ENCODE measurements around the gene TMC3. TPM values are rescaled to one million over a fixed set of nuclear protein-coding genes. Genes with fewer than 3 reads are reported as not detected.
A peak's percentile ranks its signal among the peaks of the same experiment; 100 is the strongest.

TMC3 gene
- total RNA-seq, 3 donors from 2014 or later (not counting 1 experiment from before 2014, with no cell fraction given), result not detected

GRCh38 chr15:81294516-81294880 is 79.5 kb downstream of the TMC3 start:
- 16% methylated on average over 6 of the region's 6 CpGs for WGBS (ENCODE audit: insufficient coverage)
- no peaks in the 10 kb centered on the region for H3K9me3 Mint-ChIP-seq

GRCh38 chr15:81293728-81294515 is 80.1 kb downstream of the TMC3 start:
- 2% methylated on average over 9 of the region's 9 CpGs for WGBS (ENCODE audit: insufficient coverage)
- Histone ChIP-seq H3K36me3 (ENCODE audit: control insufficient read depth, insufficient read depth, low read length) (no peaks in the 10 kb centered on the region), H3K9me3 (ENCODE audit: control insufficient read depth, insufficient read depth, low read length) (no peaks in the 10 kb centered on the region), H3K4me3 (ENCODE audit: low read length) (peak overlapping the region; percentile 23), H3K27ac (ENCODE audit: low read length) (peak overlapping the region; percentile 81), H3K4me1 (ENCODE audit: control insufficient read depth, insufficient read depth, low read length) (peaks cover 76% of the 10 kb centered on the region), H3K27me3 (ENCODE audit: control insufficient read depth, insufficient read depth, low read length) (no peaks in the 10 kb centered on the region)
- no peak for TF ChIP-seq CTCF (IDR thresholded peaks at IDR 0.05)
- intact Hi-C loops (cut with micrococcal nuclease), result no loop called here
- ATAC-seq (peak; percentile 69 to 83 (median 75)), DNase-seq (peak; percentile 48 to 93)
- H3K27ac Mint-ChIP-seq, result peak overlapping the region; percentile 97 to 98
- H3K27me3 Mint-ChIP-seq (ENCODE audit: low read depth in 2 of 2), result no peaks in the 10 kb centered on the region
- peaks cover 73 to 83% of the 10 kb centered on the region in 2 donors for H3K4me1 Mint-ChIP-seq
- no peaks in the 10 kb centered on the region for H3K36me3 Mint-ChIP-seq
- peak overlapping the region; percentile 99 for H3K4me3 Mint-ChIP-seq
- no peaks in the 10 kb centered on the region for H3K9me3 Mint-ChIP-seq

More at GRCh38 chr15:81294516-81294880, 79.5 kb downstream of the TMC3 start:
- peak overlapping the region; percentile 23 for H3K4me3 ChIP-seq (ENCODE audit: low read length)
- no peaks in the 10 kb centered on the region for H3K27me3 ChIP-seq (ENCODE audit: control insufficient read depth, insufficient read depth, low read length)
- DNase-seq (peak in 1 of 2 donors; percentile 46), ATAC-seq (peak in 1 of 3 donors; percentile 5)
- no peaks in the 10 kb centered on the region for H3K27me3 Mint-ChIP-seq (ENCODE audit: low read depth in 2 of 2)
- peak overlapping the region; percentile 99 for H3K4me3 Mint-ChIP-seq
- peaks cover 3% of the 10 kb centered on the region for H3K36me3 ChIP-seq (ENCODE audit: control insufficient read depth, insufficient read depth, low read length)
- H3K9me3 ChIP-seq (ENCODE audit: control insufficient read depth, insufficient read depth, low read length), result no peaks in the 10 kb centered on the region
- H3K4me1 Mint-ChIP-seq, result peaks cover 79 to 89% of the 10 kb centered on the region in 2 donors
- H3K36me3 Mint-ChIP-seq, result no peaks in the 10 kb centered on the region
- peak overlapping the region; percentile 97 to 98 for H3K27ac Mint-ChIP-seq
- intact Hi-C loops (cut with micrococcal nuclease), result no loop called here
- no peak for TF ChIP-seq CTCF (IDR thresholded peaks at IDR 0.05)
- peaks cover 78% of the 10 kb centered on the region for H3K4me1 ChIP-seq (ENCODE audit: control insufficient read depth, insufficient read depth, low read length)
- H3K27ac ChIP-seq (ENCODE audit: low read length), result peak overlapping the region; percentile 81

DNA sequence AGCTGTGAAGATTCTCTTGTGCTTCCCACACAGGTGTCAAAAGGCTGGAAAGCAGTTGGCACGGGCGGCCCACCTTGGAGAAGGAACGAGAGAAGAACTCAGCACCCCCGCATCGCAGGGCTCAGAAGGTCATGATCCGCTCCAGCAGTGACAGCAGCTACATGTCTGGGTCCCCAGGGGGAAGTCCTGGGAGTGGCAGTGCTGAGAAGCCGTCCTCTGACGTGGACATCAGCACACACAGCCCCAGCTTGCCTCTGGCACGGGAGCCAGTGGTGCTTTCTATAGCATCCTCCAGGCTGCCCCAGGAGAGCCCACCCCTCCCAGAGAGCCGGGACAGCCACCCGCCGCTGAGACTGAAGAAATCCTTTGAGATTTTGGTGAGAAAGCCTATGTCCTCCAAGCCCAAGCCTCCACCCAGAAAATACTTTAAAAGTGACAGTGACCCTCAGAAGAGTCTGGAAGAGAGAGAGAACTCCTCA is 81.5 kb downstream of the TMC3 start:
- peak overlapping the region; percentile 60 for H3K4me3 Mint-ChIP-seq
- DNase-seq (peak in 1 of 2 donors; percentile 81), ATAC-seq (no peak)
- H3K4me1 ChIP-seq (ENCODE audit: control insufficient read depth, insufficient read depth, low read length), result peaks cover 70% of the 10 kb centered on the region
- H3K9me3 Mint-ChIP-seq, result no peaks in the 10 kb centered on the region
- peaks cover 64 to 74% of the 10 kb centered on the region in 2 donors for H3K4me1 Mint-ChIP-seq
- intact Hi-C loops (cut with micrococcal nuclease), result no loop called here
- WGBS (ENCODE audit: insufficient coverage), result 63% methylated on average over 12 of the region's 12 CpGs
- H3K27ac Mint-ChIP-seq, result peak overlapping the region; percentile 97 to 98
- TF ChIP-seq CTCF (IDR thresholded peaks at IDR 0.05), result no peak
- no peaks in the 10 kb centered on the region for H3K27me3 Mint-ChIP-seq (ENCODE audit: low read depth in 2 of 2)
- no peaks in the 10 kb centered on the region for H3K36me3 ChIP-seq (ENCODE audit: control insufficient read depth, insufficient read depth, low read length)
- H3K27ac ChIP-seq (ENCODE audit: low read length), result peak overlapping the region; percentile 81
- no peaks in the 10 kb centered on the region for H3K9me3 ChIP-seq (ENCODE audit: control insufficient read depth, insufficient read depth, low read length)
- H3K27me3 ChIP-seq (ENCODE audit: control insufficient read depth, insufficient read depth, low read length), result no peaks in the 10 kb centered on the region
- H3K36me3 Mint-ChIP-seq, result no peaks in the 10 kb centered on the region
- peak overlapping the region; percentile 23 for H3K4me3 ChIP-seq (ENCODE audit: low read length)
